ENCODE measurements around the gene BCKDHB.

The BCKDHB gene

GRCh38 chr6:80094017-80094416 is 12.5 kb upstream of the BCKDHB start:
- H3K27me3 ChIP-seq (replicated peaks; ENCODE audit: insufficient read depth, low read length) = 0 out of 2 replicates have a peak, but pooled peaks cover 2% of the 10 kb centered on the region
- peak; percentile 36 for DNase-seq
- no peak overlapping the region for H3K4me2 ChIP-seq (ENCODE audit: low read depth, low read length)

GRCh38 chr6:80095600-80095999 is 10.9 kb upstream of the BCKDHB start:
- Histone ChIP-seq H4K20me1 (ENCODE audit: insufficient read depth, low read length) (no peaks in the 10 kb centered on the region), H3K9ac (ENCODE audit: low read length) (no peak overlapping the region), H3K9me2 (replicated peaks; ENCODE audit: insufficient read depth, low read length) (no peaks in the 10 kb centered on the region), H3K27me3 (replicated peaks; ENCODE audit: insufficient read depth, low read length) (0 out of 2 replicates have a peak, but pooled peaks cover 2% of the 10 kb centered on the region), H3K4me2 (ENCODE audit: low read depth, low read length) (no peak overlapping the region), H3F3A (ENCODE audit: insufficient read depth, low read length) (no peaks in the 10 kb centered on the region), H3K27ac (ENCODE audit: low read length) (no peak overlapping the region), H3K36me3 (replicated peaks; ENCODE audit: insufficient read depth, low read length) (no peaks in the 10 kb centered on the region), H3K9me3 (replicated peaks; ENCODE audit: insufficient read depth, low read length) (no peaks in the 10 kb centered on the region), H3K79me2 (ENCODE audit: low read length) (no peaks in the 10 kb centered on the region), H3K4me1 (ENCODE audit: low read length) (no peaks in the 10 kb centered on the region), H2AFZ (ENCODE audit: low read length) (0 out of 2 replicates have a peak overlapping the region, but pooled peaks have one; percentile 5), H3K4me3 (ENCODE audit: low read length) (no peak overlapping the region)
- TF ChIP-seq CTCF (IDR thresholded peaks at IDR 0.05; ENCODE audit: low read length) (no peak), EZH2 (optimal IDR thresholded peaks at IDR 0.05; ENCODE audit: low read depth, low read length) (no peak), EZH2phosphoT487 (IDR thresholded peaks at IDR 0.05; ENCODE audit: low read length) (no peak)
- no peak for DNase-seq

More at GRCh38 chr6:80094017-80094416, 12.5 kb upstream of the BCKDHB start:
- no peak overlapping the region for H3K4me3 ChIP-seq (ENCODE audit: low read length)
- no peaks in the 10 kb centered on the region for H3K79me2 ChIP-seq (ENCODE audit: low read length)
- no peaks in the 10 kb centered on the region for H3K9me3 ChIP-seq (replicated peaks; ENCODE audit: insufficient read depth, low read length)
- H3F3A ChIP-seq (ENCODE audit: insufficient read depth, low read length) = no peaks in the 10 kb centered on the region
- H4K20me1 ChIP-seq (ENCODE audit: insufficient read depth, low read length) = no peaks in the 10 kb centered on the region
- no peak overlapping the region for H3K9ac ChIP-seq (ENCODE audit: low read length)
- no peaks in the 10 kb centered on the region for H3K4me1 ChIP-seq (ENCODE audit: low read length)
- H3K9me2 ChIP-seq (replicated peaks; ENCODE audit: insufficient read depth, low read length) = no peaks in the 10 kb centered on the region
- H2AFZ ChIP-seq (ENCODE audit: low read length) = no peak overlapping the region
- H3K27ac ChIP-seq (ENCODE audit: low read length) = no peak overlapping the region
- TF ChIP-seq EZH2phosphoT487 (IDR thresholded peaks at IDR 0.05; ENCODE audit: low read length) = no peak
- peak; percentile 50 for TF ChIP-seq CTCF (IDR thresholded peaks at IDR 0.05; ENCODE audit: low read length)
- no peak for TF ChIP-seq EZH2 (optimal IDR thresholded peaks at IDR 0.05; ENCODE audit: low read depth, low read length)
- H3K36me3 ChIP-seq (replicated peaks; ENCODE audit: insufficient read depth, low read length) = no peaks in the 10 kb centered on the region

- Histone ChIP-seq H3K27ac (ENCODE audit: low read length) (no peak overlapping the region; the same call in 1 of the 2 replicates), H3K79me2 (ENCODE audit: low read length) (no peaks in the 10 kb centered on the region), H2AFZ (ENCODE audit: low read length) (no peak overlapping the region), H3K4me1 (ENCODE audit: low read length) (no peaks in the 10 kb centered on the region), H3K4me2 (ENCODE audit: low read depth, low read length) (no peak overlapping the region), H4K20me1 (ENCODE audit: insufficient read depth, low read length) (no peaks in the 10 kb centered on the region), H3K9me2 (replicated peaks; ENCODE audit: insufficient read depth, low read length) (no peaks in the 10 kb centered on the region), H3K27me3 (replicated peaks; ENCODE audit: insufficient read depth, low read length) (0 out of 2 replicates have a peak, but pooled peaks cover 2% of the 10 kb centered on the region), H3F3A (ENCODE audit: insufficient read depth, low read length) (no peaks in the 10 kb centered on the region), H3K9me3 (replicated peaks; ENCODE audit: insufficient read depth, low read length) (no peaks in the 10 kb centered on the region), H3K36me3 (replicated peaks; ENCODE audit: insufficient read depth, low read length) (no peaks in the 10 kb centered on the region), H3K9ac (ENCODE audit: low read length) (no peak overlapping the region), H3K4me3 (ENCODE audit: low read length) (no peak overlapping the region)
- no peak for DNase-seq
- no peak for TF ChIP-seq EZH2 (optimal IDR thresholded peaks at IDR 0.05; ENCODE audit: low read depth, low read length)
- no peak for TF ChIP-seq EZH2phosphoT487 (IDR thresholded peaks at IDR 0.05; ENCODE audit: low read length)
- no peak for TF ChIP-seq CTCF (IDR thresholded peaks at IDR 0.05; ENCODE audit: low read length)
Observed at GRCh38 chr6:80098392-80098791, 8.1 kb upstream of the BCKDHB start.
